ENCODE measurements around the gene MBD1.
"Not testable (repeated sequence)": the region's sequence is repeated elsewhere in the genome, so short reads cannot be mapped to it uniquely, and the experiment has no call there.

The MBD1 gene

GRCh38 chr18:50281295-50281971 lies at the start of gene MBD1:
TSS of gene MBD1 (minus strand) at chr18:50281523. CDS start at chr18:50279992, 1,531 bp downstream.
- peak; percentile 93 to 95 for DNase-seq (ENCODE audit: low read depth in 2 of 2)

DNA sequence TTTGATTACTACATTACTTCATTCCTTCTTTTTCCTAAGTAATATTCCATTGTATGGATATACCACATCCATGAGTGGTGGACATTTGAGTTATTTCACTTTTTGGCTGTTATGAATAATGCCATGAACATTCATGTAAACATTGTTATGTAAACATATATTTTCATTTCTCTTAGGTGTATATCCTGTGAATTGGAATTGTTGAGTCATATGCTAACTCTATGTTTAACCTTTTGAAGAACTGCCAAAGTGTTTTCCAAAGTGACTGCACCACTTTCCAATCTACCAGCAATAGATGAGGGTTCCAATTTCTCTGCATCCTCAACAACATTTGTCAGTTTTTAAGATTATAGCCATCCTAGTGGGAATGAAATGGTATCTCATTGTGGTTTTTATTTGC lies 48.9 kb upstream of the MBD1 start:
- no peak for DNase-seq (ENCODE audit: low read depth in 2 of 2)

GRCh38 chr18:50327983-50328382 lies 46.7 kb upstream of the MBD1 start:
- DNase-seq (ENCODE audit: low read depth in 2 of 2), result no peak

- DNase-seq (ENCODE audit: low read depth in 2 of 2), result no peak
Measured at GRCh38 chr18:50320719-50321118, 39.4 kb upstream of the MBD1 start.

DNA sequence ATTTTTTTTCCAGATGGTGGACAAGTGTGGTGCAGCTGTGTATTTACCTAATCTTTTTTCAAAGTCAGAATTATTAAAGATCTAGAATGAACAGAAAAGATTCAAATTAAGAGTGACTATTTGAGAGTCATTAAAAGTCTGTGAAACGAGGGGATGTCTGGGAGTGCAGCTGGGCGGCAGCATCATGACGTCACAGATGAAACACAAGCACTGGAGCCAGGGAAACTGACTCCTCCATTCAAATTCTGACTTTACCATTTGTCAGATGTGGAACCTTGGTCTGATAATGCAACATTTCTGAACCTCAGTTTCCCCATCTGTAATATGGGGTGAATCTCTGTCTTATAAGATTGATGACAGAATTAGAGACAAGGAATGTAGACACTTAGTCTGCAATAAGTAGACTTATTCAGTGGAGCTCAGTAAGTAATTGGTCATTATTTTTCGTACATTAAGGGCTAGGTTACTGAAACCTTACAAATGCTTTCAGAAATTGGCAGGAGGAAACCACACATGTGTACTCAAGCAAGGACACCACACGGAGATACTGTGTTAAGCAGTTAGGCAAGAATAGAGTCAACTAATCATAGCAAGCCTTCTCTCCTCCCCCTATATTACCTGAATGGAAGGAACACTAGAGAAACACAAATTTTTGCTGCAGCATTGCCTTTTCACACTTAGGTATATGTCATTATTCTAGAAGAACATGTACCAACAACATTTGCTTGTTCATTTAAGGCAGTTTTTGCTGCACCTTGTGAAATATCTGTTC lies 34.0 kb upstream of the MBD1 start:
- DNase-seq (ENCODE audit: low read depth in 2 of 2), result no peak

DNA sequence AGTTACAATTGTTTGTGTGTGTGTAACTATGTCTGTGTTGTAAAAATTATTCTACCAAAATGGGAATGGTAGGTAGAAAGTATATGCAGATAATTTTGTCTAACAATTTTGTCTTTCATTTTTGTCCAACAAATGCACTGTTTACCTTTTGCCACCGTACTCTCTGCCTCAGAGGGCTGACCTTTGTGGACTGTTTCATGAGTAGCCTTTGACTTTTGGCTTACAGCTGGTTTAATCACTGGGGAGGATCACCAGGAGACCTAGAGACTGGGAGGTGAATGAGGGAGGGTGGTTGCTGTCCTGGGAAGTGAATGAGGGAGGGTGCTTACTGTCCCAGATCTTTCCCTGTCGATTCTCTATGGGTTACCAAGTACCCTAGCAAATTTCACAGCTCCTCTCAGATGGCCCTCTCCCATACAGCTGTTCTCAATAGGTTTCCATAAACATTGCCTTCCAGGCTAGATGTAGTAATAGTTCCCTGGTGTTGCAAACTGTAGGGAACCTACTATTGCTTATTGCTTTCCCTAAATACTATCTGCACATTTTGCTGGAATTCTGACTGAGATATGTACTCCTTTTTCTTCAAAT lies 32.6 kb upstream of the MBD1 start:
- DNase-seq (ENCODE audit: low read depth in 2 of 2), result no peak

- no peak for DNase-seq (ENCODE audit: low read depth in 2 of 2)
Measured at GRCh38 chr18:50313031-50313607, 31.8 kb upstream of the MBD1 start.

- no peak for DNase-seq (ENCODE audit: low read depth in 2 of 2)
Measured at GRCh38 chr18:50312296-50313030, 31.1 kb upstream of the MBD1 start.

- no peak for DNase-seq (ENCODE audit: low read depth in 2 of 2)
Measured at GRCh38 chr18:50311650-50312049, 30.3 kb upstream of the MBD1 start.

DNA sequence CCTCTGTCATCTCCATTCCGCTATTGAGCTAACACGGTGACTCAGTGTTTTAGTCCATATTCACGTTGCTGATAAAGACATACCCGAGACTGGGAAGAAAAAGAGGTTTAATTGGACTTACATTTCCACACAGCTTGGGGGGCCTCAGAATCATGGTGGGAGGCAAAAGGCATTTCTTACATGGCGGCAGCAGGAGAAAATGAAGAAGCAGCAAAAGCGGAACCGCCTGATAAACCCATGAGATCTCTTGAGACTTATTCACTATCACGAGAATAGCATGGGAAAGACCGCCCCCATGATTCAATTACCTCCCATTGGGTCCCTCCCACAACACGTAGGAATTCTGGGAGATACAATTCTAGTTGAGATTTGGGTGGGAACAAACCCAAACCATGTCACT lies 28.8 kb upstream of the MBD1 start:
- DNase-seq (ENCODE audit: low read depth in 2 of 2), result no peak

- not testable (repeated sequence) for DNase-seq (ENCODE audit: low read depth in 2 of 2)
Measured at GRCh38 chr18:50308851-50309250, 27.5 kb upstream of the MBD1 start.

- peak; percentile 78 to 87 for DNase-seq (ENCODE audit: low read depth in 2 of 2)
Measured at GRCh38 chr18:50307738-50308470, 26.6 kb upstream of the MBD1 start.

DNA sequence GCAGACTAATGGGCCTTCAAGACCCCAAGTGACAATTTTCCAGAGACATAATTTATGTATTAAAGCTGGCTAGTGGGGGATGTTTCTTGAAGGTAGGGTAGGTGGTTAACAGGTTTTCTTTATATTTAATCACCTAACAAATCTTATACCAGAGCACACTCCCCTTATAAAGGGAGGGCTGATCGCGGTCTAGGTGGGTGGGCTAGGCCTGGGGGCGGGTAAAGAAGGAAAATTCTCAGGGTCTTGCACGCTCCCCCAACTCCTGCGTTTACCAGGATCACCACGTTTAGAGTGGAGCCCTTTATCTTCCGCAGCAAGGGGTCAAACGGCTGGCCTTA lies 26.0 kb upstream of the MBD1 start:
- DNase-seq (ENCODE audit: low read depth in 2 of 2), result no peak

DNA sequence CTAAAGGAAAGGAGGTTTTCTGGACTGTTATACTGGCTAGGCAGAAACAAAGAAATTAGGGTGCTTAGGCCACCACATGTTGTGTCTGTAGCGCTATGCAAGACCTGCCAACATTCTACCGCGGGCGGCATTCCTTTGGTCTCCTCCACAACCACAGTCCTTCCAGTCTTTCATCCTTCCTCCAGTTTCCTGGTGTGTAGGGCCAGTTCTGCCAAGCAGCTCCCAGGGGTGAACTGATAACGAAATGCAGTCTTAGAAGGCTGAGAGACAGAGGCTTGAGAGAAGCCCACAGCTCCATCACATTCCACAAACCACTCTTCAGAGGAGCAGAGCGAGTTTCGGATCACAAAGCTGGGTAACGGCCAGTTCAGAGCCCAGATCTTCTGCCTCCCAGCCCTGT lies 25.6 kb upstream of the MBD1 start:
- no peak for DNase-seq (ENCODE audit: low read depth in 2 of 2)

DNA sequence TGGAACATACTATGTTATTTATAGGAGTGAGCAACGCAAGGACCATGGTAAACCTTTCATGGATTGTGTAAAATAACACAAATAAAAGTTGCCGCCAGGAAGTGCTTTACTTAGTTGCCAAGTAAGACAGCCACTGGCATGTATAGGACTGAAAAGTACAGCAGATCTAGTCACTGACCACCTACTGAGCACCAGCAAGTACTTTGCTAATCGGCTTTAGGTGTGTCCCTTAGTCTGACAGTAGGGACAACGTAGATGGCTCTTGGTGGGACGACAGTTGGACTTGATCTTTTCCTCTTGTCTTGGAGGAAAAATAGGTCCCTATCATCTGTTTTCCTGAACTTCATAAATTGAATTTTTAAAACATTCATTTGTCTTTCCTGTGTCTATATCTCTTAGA lies 19.8 kb upstream of the MBD1 start:
- no peak for DNase-seq (ENCODE audit: low read depth in 2 of 2)

GRCh38 chr18:50299626-50300388 lies 18.5 kb upstream of the MBD1 start:
- DNase-seq (ENCODE audit: low read depth in 2 of 2), result no peak

DNA sequence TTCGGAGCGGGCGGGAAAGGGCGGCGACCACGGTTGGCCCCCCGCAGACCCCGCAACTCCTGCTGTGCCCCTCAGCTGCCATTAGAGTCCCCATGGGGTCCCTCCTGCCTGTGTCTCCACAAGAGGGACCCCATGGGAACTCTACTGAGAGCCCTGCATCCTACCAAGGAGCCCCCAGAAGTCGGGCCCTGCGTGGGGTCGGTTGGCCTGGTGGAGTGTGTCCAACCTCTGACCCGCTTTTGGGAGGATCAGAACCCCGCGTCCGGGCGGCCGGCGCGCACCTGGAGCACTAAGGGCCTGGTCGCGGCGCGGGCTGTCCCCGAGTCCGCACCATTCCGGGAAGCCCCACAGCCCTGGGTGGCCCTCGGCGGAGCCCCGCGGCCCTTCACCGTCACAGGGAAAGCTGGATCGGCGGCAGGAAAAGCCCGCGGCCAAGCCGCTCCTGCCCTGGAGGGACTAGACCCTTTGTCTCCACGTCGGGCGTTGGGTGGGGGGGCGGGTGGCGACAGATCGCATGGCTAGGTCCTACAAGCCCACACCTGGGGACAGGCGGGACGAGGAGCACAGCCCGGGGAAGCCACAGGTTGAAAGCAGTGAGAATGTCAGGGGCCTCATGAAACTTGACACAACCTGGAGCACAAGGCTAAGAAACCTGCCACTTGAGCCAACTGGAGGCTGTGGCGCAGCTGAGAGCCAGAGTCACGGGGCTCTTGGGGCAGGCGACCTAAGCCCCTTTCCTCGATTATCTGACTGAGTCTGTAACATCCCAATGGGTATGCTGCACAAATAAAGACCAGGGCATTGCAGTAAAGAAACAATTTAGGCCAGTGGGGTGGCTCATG lies 17.3 kb upstream of the MBD1 start:
- DNase-seq (ENCODE audit: low read depth in 2 of 2), result no peak

DNA sequence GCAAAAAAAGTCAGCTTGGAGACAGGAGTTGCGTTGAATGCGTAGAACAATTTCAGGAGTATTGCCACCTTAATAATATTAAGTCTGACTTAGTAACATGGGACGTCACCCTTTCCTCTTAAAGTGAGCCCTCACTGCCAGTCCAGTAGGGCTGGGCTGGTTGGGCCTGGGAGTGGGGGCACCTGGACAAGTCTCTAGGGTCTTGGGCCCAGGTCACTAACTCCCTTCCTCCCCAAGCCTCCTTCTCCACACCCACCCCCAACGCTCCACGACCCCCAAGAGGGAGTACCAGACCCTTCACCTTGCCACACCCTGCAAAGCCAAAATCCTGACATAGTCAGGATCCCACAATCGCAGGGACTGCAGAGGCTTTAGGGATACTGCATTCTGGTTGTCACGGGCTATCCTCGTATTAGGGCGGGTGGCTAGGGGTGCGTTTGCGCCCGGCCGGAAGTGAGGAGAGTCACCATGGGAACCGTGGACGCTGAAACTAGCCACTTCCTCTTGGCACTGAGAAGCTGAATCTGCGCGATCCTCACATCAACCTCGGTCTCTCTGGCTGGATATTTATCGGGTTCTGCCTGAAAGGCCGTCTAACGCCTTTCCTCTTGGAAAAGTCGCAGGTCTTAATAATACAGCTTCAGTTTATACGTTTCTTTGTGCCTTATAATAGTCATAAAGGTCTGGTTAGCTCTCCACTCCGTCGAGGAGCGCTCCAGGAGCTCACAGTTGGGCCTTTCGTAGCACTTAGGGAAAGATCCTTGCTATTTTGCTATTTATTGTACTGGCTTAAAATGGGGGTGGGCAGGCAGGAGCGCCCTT lies 16.5 kb upstream of the MBD1 start:
- peak; percentile 40 to 65 for DNase-seq (ENCODE audit: low read depth in 2 of 2)

DNA sequence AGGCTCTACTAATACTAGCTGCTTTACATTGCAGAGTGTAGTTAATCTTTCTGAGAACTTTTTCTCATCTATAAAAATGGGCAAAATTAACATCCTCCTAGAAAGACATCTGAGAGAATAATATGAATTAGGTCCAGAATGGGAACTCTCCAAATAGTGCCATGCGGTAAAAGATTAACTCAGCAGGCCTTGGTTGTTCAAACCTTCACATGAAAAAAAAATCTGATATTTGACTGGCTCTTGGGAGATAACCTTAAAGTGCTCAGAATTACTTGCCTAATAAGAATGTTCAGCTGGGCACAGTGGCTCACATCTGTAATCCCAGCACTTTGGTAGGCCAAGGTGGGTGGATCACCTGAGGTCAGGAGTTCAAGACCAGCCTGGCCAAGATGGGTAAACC lies 11.7 kb upstream of the MBD1 start:
- no peak for DNase-seq (ENCODE audit: low read depth in 2 of 2)
